Fibroblast of skin of left quadriceps (primary cell): ENCODE data around the gene OTUD3.
"Not testable (repeated sequence)": the region's sequence is repeated elsewhere in the genome, so short reads cannot be mapped to it uniquely, and the experiment has no call there.

ENCODE experiments used
- DNase-seq, 2 experiments: peaks; one replicate each; pipeline ENCODE4 v3.0.0-alpha.2; 2013; ENCODE audit warnings: low read depth in 2 of 2

The OTUD3 gene

GRCh38 chr1:19918057-19918456 is 35.9 kb downstream of the OTUD3 start:
- DNase-seq: peak; percentile 61 to 63

GRCh38 chr1:19920132-19920710 is 38.0 kb downstream of the OTUD3 start:
- DNase-seq: no peak

DNA sequence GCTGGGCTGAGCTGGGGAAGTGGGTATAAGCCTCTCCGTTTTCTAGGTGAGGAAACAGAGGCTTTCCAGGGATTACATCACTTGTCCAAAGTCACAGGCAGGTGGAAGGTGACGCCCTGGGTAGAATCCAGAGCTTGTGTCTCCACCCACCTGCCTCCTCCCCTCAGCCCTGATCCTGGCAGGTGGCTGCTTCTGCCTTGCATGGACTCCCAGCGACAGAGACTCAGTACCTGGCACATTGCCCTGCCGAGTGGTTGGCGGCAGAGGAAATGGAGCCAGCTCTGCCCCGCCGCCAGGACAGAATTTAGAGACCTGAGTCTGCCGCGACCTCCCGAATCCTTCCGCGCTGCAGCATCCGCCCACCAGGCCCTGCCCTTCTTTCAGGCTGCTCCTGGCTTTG is 39.1 kb downstream of the OTUD3 start:
- DNase-seq: no peak

GRCh38 chr1:19922015-19922688 is 40.0 kb downstream of the OTUD3 start:
- DNase-seq: no peak

DNA sequence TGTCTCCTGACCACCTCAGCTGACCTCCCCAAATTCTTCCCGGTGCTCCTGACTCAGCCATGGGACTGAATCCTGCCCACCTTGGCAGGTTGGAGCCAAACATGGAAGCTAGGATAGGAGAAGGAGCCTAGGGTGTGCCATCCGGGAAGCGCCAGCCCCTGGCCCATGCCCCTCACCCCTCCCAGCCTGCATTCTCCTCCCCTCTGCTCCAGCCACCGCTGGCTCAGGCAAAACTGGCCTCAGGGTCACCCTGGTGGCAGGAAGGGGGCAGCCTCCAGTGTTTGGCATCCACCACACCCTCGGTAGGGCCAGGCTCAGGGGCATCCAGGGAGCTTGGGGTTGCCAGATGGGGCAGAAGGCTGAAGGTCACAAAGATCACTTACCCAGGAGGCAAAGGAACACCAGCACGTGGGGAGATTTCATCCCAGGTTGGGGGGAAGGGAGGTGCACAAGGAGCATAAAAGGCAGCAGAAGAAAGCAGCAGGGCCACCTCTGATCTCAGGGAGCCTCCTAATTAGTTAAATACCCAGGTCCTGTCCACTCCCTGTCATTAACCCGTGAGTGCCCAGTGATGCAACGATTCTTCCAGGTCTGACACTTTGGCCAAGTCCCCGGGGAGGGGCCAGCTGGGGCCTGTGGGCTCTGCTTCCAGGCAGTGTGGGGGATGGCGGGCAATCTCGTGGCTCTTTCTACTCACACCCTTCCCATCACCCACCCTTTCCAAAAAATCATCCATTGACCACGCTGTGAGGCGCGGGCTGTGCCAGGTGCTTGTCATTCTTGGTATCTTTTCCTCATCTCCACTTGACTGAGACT is 41.1 kb downstream of the OTUD3 start, which contains the start of gene PLA2G2E:
PLA2G2E (minus strand) TSS at position 481 of the 816 bp plus-strand sequence; CDS start at position 423, 58 bp downstream.
- DNase-seq: no peak

- no peak for DNase-seq
These were observed 41.8 kb downstream of the OTUD3 start for GRCh38 chr1:19923953-19924346.

GRCh38 chr1:19925342-19926070 is 43.3 kb downstream of the OTUD3 start:
- no peak for DNase-seq

GRCh38 chr1:19926296-19927129 is 44.3 kb downstream of the OTUD3 start:
- no peak for DNase-seq

DNA sequence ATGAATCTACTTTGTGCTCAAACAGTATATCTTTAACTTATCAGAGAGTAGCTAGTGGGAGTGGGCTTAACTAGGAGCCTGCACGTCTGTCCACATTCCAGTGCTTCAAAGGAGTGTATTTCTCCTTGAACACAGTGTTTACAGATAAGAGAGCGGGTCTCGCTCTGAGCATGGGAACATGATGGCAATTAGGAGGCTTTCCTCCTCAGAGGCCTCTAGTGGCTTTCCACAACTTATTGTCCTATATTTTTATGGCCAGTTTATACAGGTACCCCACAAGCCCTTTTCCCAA is 44.9 kb downstream of the OTUD3 start:
- not testable (repeated sequence) for DNase-seq

GRCh38 chr1:19932866-19933265 is 50.7 kb downstream of the OTUD3 start:
- no peak for DNase-seq

GRCh38 chr1:19934336-19934735 is 52.1 kb downstream of the OTUD3 start:
- no peak for DNase-seq

GRCh38 chr1:19936061-19936750 is 54.0 kb downstream of the OTUD3 start:
- DNase-seq: no peak

DNA sequence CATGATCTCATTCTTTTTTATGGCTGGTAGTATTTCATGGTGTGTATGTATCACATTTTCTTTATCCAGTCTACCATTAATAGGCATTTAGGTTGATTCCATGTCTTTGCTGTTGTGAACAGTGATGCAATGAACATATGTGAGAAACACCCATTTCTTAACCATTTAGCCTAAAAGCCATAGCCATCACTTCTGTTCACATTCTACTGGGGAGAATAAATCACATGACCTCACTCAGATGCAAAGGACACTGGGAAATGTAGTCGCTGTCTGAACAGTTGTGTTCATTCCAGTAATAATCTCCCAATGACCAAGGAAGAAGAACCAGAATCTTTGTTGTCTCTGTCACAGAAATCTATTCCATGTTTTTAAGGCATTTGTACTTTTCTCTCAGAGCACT is 56.3 kb downstream of the OTUD3 start:
- DNase-seq: no peak

DNA sequence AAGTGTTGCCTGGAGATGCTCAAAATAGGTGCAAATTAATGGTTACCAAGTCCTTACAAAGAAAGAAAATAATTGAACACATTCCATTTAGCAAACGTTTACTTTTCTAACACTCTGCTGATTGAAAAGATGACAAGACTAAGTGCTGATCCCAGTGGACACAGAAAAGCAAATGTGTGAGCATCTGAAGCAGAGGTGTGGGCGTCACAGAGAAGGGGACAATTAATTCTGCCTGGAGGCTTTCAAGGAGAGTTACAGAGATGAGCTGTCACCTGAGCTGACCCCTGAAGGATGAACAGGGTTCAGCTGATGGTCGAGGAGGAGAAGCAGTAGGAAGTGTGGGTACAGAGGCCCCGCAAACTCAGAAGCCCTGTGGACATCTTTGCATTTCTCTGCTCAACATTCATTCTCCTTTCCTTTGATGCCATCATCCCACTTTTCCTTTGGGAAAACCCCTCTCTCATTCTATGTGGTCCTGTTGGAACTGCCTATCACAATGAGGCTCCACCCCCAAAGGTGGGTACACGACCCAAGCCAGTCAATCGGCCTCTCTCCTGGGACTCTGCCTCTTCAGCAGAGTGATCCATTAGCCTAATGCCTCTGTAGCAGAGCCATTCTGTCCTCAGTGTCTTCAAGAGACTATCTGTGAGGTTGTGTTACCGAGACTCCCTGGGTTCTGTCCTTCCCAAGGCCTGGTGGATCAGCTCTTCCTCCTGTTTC is 58.5 kb downstream of the OTUD3 start:
- no peak for DNase-seq

DNA sequence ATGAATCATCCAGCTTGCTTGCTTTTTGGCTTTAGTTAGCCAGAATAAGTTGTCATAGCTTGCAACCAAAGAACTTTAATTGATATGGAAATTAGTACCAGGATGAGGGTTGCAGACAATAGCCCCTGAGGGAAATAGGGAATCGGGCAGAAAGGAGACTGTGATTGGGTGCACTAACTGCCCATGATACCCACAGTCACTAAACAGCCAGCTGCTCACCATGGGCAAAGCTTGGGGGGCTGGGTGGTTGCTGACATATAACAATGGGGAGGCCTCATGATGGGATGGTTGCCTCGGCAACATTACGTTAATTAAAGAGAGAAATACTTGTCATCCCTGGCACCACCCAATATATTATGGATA is 59.0 kb downstream of the OTUD3 start:
- DNase-seq: no peak

- no peak for DNase-seq
These were observed 59.9 kb downstream of the OTUD3 start for GRCh38 chr1:19942088-19942487.

DNA sequence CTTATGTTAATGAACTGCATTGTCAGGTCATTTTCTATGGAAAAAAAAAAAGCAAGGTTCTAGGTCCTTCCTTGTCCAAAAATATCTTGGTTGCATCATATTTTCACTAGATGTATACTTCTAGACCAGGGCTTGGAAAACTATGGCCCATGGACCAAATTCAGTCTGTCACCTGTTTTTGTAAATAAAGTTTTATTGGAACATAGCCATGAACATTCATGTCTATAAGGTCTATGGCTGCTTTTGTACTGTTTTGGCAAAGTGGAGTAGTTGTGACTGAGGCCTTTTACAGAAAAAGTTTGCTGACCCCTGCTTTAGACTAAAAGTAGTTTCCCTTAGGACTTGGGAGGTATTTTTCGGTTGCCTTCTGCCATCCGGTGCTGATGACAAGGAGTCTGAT is 60.5 kb downstream of the OTUD3 start:
- no peak for DNase-seq

GRCh38 chr1:19945914-19946313 is 63.7 kb downstream of the OTUD3 start:
- DNase-seq: no peak

- DNase-seq: no peak
These were observed 64.1 kb downstream of the OTUD3 start for GRCh38 chr1:19946331-19946751.

DNA sequence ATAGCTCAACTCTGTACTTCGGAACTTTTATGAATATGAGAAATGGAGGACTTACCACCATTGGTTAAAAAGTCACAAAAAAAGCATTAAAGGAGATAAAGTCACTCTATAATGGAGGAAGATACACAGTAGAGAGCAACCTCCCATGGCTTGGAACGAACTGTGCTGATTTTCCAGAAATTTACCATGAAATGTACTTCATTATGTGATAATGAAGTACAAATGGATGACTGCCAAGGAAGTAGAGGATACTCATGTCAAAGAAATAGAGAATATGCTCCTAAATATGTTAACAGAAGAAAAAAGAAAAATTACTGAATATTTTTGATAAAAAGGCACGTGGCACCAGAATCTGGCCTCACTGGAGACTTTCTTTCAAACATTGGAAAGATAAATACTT is 64.8 kb downstream of the OTUD3 start:
- DNase-seq: no peak
